GM04504 (cell line): ENCODE results near the gene ACOT11.

Source experiments
- DNase-seq: peaks from one replicate; pipeline ENCODE4 v3.0.0-alpha.2; 2012; ENCODE audit warnings: low read depth

Gene ACOT11

DNA sequence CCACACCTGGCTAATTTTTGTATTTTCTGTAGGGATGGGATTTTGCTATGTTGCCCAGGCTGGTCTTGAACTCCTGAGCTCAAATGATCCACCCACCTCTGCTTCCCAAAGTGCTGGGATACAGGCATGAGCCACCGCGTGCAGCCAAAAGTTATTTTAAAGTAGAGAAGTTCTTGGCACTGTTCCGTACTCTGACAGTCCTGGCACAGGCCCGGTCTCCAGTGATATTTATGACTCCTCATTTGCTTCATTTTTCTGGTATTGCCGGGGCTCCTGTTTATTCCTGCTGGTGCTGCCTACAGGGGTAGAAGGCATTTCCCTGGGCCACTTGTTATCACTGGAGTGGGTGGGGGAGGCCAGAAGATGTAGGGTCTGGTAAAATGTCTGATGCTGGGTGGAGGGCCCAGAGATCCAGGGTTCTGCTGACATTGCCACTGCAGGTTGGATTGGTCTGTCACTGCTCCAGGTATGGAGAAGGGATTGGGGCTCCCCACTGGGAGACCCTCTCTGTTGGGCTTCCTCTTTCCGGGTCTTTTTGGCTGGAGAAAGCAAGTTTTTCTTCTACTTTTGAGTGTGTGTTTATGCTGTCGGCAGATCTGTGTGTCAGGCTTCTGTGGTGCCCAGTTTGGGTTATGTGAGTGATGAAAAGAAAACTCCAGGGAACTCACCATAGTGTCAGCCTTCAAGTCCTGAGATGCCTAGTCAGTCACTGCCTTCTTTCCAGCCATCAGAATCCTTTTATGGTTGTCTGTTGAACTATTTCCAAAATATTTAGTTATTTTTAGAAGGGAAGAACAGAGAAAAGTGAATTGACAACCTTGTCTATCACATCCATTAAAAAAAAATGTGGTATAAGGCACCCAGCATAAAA lies 98.0 kb downstream of the ACOT11 start:
- no peak for DNase-seq

DNA sequence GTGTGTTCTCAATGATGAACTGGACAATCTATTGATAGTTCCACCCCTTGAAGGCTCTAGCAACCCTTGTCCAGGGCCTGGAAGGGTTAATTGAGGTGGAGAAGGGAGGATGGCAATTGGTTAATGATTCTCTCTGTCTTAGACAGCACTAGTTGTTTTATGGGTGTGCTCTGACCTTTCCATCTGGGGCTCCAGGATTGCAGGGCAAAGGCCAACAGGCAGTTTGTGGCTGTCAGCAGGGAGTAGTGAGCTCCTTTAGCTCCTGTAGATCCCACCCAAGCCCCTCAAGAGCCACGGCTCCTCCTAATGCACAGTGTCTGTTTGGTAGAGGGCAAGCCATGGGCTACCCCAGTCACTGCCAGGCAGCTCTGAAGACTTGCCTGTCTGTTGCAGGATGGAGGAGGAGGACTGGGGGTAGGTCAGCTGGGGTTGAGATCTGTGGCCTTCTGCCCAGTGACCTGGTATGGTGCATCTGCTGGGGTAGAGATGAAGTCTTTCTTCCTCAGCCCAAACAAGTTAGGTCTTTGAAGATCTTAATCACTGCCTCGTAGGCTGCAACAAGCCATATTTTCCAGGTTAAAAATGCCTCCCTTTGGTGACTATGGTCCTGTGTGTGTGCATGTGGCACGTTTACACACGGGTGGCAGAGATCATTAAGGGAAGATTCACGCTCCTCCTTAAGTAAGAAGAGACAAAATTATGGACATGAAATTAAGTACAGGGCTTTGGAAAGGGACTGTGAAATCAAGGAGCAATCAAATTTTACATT lies 101.3 kb downstream of the ACOT11 start:
- no peak for DNase-seq

DNA sequence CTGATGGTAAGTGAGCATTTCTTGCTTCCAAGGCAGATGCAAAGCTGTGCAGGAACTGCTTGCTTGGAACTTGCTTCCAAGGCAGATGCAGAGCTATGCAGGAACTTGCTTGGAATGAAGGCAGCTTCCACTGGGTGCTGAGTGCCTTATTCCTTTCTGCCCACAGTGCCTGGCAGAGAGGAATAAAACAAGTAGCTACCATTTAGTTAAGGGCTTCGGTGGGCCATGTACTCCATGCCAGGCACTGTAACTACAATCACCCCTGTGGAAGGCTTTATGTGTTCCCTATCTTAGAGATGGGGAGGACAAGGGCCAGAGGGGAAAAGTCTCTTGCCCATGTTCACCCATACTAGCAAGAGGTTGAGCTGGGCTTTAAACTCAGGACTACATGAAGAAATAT lies 101.9 kb downstream of the ACOT11 start:
- DNase-seq, result no peak

DNA sequence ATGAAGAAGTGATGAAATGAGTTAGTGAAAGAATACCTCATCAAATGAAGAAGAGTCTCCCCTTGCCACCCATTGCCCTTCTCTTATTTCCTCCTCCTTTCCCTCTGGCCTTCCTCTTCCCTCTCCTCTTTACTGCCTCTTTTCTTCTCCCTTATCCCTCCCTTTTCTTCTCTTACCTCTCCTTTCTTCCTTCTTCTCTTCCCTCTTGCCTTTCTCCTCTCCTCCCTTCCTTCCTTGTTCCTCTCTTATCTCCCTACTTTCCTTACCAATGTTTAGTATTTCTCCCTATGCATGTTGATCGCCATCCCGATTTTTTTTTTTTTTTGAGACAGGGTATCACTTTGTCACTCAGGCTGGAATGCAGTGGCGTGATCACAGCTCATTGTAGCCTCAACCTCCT lies 102.4 kb downstream of the ACOT11 start:
- DNase-seq, result no peak

DNA sequence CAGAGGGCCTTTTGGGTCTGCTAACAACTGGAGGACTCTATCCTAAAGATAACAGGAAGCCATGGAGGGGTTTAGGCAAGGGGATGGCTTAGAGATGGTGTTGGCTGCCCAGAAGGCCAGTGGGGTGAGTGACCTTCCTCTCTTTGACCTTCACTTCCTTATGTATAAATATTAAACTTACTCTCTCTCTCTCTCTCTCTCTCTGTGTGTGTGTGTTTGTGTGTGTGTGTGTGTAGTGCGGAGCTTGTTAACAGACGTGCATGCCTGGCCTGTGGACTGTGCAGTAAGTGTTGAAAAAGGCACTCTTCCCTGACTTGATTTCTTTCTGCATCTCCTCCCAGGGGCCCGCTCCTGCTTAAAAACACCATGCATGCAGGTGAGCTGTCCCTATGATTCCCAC lies 103.6 kb downstream of the ACOT11 start:
- no peak for DNase-seq

DNA sequence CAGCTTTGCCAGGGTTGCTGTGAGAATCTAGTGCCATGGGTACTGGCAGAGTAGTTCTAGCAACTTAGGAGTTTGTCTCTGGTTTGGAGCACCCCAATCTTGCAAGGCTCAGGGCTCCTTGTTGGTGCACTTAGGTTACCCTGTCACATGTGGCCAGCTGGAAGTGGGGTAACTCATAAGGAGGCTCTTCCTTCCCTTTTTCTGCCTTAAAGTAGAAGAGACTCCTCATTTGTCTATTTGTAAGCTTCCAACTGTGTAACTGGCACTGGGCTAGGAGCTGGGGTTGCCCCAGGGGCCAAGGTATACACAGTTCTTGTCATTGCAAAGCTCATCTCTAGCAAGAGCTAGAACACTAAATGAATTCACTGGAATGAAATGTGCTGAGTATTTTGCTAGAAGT lies 104.1 kb downstream of the ACOT11 start:
- no peak for DNase-seq

DNA sequence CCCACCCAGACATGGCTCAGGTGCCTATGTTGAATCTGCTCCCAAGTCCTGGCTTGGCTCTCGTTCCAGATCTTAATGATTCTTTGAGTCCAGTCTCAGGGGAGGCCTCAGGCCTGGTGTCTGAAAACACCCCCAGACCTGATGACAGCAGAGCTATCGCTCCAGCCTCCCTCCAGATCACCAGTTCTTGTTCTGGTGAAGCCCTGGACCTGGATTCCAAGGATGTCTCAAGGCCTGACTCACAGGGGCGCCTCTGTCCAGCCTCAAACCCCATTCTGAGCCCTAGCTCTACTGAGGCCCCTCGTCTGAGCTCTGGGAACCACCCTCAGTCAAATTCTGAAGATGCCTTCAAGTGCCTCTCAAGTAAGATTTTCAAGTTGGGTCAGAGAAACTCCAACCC lies 105.0 kb downstream of the ACOT11 start:
- DNase-seq, result no peak

DNA sequence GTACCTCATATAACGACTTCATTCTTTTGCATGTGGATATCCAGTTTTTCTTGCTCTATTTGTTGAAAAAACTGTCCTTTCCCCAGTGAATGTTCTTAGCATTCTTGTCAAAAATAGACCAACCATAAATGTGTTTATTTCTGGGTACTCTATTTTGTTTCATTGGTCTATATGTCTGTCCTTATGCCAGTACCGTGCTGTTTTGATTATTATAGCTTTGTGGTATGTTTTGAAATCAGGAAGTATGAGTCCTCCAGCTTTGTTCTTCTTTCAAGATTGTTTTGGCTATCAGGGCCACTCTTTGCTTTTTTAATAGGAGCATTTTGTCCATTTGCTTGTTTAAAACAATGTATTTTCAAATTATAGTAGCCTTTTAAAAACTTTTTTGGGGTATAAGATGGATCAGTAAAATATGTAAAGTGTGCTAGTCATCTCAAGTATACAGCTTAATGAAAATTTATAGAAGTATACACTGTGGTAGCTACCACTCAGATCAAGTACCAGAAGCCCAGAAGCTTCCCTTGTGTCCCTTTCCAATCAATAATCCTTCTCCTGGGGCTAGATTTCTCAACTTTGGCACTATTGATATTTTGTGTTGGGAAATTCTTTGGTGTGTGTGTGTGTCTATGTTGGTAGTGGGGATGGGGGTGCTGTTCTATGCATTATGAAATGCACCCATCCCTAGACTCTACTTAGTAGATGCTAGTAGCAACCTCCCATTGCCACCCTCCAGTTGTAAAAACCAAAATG lies 110.3 kb downstream of the ACOT11 start:
- DNase-seq, result no peak
